Measurements from ENCODE around the gene MBOAT2. TPM values are rescaled to one million over a fixed set of nuclear protein-coding genes. Genes with fewer than 3 reads are reported as not detected.

The MBOAT2 gene
- polyA plus RNA-seq, 3 donors from 2014 or later = 1.6 to 2.2 TPM; not detected in 1

DNA sequence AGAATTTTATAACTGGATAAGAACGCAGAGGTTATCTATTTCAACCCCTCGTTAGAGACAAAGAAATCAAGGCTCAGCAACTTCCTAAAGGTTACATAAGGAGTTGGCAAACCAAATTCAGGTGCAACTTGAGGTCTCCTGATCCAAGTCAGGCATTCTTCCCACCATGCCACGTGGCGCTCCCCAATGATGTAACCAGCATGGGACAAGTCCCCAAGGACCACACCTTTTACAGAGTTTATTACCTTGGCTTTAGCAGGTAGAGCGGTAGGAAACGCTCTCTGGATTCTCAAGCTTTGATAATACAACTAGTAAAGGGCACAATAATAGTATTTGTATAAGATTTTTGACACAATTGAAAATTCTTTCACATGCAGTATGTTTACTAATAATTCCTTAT is 26.7 kb upstream of the MBOAT2 start:
- no peak for DNase-seq
- Mint-ChIP-seq H3K4me3 (no peak overlapping the region), H3K27ac (no peak overlapping the region), H3K27me3 (ENCODE audit: low read depth in 3 of 3) (peaks cover 2 to 16% (median 4%) of the 10 kb centered on the region in 3 donors), H3K4me1 (no peaks in the 10 kb centered on the region), H3K9me3 (no peaks in the 10 kb centered on the region), H3K36me3 (no peaks in the 10 kb centered on the region)

DNA sequence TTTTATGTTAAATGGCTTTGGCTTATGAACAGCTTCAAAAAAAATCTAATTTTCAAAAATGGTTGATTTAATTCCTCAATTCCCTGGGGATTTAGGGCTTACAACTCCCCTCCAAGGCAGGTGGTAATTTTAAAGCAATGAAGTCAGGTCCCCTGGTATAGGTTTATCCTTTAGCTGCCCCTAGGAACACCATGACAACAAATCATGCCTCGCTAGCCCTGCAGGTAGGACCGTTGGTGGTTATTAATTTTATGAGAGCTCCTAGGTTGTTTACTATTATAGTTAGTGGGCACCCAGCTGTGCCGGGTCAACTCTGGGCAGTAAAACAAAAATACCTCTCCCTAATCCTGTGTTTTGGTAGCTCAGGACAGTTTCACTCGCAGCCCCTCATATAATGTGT is 26.2 kb upstream of the MBOAT2 start:
- no peaks in the 10 kb centered on the region for H3K9me3 Mint-ChIP-seq
- no peak overlapping the region for H3K4me3 Mint-ChIP-seq
- H3K27ac Mint-ChIP-seq = no peak overlapping the region
- peaks cover 2 to 15% (median 4%) of the 10 kb centered on the region in 3 donors for H3K27me3 Mint-ChIP-seq (ENCODE audit: low read depth in 3 of 3)
- no peak for DNase-seq
- no peaks in the 10 kb centered on the region for H3K4me1 Mint-ChIP-seq
- no peaks in the 10 kb centered on the region for H3K36me3 Mint-ChIP-seq

DNA sequence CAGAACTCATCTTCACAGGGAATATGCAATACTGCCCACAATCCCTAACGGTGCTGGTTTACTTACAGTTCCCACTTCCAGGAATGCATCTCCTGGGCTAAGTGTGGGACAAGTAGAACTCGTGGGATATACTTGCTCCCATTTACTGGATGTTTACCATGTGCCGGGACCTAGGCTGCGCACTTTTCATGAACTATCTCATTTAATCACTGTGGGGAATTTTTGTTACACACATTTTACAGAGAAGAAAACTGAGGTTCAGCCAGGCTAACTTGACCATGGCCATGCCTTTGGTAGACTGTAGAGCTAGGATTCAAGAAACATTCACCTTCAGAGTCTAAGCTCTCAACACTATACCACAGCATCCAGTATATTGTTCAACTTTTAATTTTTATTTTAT is 24.4 kb upstream of the MBOAT2 start:
- H3K9me3 Mint-ChIP-seq = no peaks in the 10 kb centered on the region
- no peak overlapping the region for H3K4me3 Mint-ChIP-seq
- DNase-seq = no peak
- H3K27ac Mint-ChIP-seq = no peak overlapping the region
- H3K36me3 Mint-ChIP-seq = no peaks in the 10 kb centered on the region
- H3K4me1 Mint-ChIP-seq = no peaks in the 10 kb centered on the region
- H3K27me3 Mint-ChIP-seq (ENCODE audit: low read depth in 3 of 3) = peaks cover 2 to 15% (median 4%) of the 10 kb centered on the region in 3 donors

DNA sequence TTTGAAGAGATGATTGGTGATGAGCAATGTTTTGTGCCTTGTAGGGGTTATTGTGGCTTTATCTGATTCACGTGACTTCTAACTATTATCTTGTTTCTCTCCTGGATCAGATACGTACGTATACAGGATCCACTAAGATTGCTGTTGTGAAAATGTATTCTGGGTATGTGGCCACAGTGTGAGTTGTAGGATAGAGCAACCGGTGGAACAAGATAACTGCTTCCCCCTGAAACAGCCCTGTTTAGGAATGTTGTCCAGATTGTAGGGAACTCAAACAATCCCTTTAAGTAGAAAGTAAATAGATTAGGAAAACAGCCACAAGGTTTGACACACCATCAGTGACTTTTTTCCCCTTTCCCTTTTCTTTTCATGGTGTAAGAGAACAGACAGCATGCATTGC is 22.3 kb upstream of the MBOAT2 start:
- no peaks in the 10 kb centered on the region for H3K36me3 Mint-ChIP-seq
- no peak overlapping the region for H3K27ac Mint-ChIP-seq
- H3K27me3 Mint-ChIP-seq (ENCODE audit: low read depth in 3 of 3) = peaks cover 0 to 11% (median 2%) of the 10 kb centered on the region in 3 donors
- no peaks in the 10 kb centered on the region for H3K4me1 Mint-ChIP-seq
- DNase-seq = no peak
- no peaks in the 10 kb centered on the region for H3K9me3 Mint-ChIP-seq
- H3K4me3 Mint-ChIP-seq = no peak overlapping the region

DNA sequence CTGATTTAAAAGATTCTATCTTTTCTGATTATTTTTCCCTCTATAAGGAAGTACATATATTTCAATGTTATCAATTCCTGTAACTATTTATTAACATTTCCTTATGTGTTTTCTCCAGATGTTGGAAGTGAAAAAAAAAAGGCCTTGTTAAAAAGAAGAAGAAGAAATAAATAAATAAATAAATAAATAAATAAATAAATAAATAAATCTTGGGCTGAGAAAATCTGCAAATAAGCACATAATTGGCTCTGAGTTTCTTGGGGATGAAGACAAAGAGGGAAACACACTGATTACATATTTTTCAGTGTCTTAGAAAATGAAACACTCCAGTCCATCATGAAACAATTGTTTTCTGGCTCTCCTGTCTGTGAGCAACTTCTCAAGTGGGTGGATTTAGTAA is 21.1 kb upstream of the MBOAT2 start:
- H3K36me3 Mint-ChIP-seq = no peaks in the 10 kb centered on the region
- DNase-seq = no peak
- H3K27ac Mint-ChIP-seq = no peak overlapping the region
- H3K9me3 Mint-ChIP-seq = no peaks in the 10 kb centered on the region
- H3K27me3 Mint-ChIP-seq (ENCODE audit: low read depth in 3 of 3) = peaks cover 0 to 8% (median 0%) of the 10 kb centered on the region in 3 donors
- no peak overlapping the region for H3K4me3 Mint-ChIP-seq
- no peaks in the 10 kb centered on the region for H3K4me1 Mint-ChIP-seq

DNA sequence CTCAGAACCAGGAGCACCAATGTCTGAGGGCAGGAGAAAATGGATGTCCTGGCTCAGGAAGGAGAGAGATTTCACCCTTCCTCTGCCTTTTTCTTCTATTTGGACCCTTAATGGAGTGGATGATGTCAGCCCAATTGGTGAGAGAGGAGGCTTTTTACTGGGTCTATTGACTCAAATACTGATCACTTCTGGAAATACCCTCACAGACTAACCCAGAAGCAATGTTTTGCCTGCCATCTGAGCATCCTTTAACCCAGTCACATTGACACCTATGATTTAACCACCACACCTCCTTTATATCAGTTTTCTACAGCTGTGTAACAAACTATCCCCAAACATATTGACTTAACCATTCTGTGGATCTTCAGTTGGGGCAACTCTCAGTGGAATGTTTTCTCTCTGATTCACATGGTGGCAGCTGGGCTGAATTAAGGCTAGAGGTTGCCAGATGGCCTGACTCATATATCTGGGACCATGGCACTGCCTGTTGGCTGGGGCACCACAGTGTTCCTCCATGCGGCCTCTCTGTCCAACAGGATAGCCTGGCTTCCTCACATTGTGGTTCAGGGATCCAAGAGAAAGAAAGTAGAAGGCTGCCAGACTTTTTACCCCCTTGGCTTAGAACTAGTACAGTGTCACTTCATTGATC is 18.2 kb upstream of the MBOAT2 start:
- no peaks in the 10 kb centered on the region for H3K4me1 Mint-ChIP-seq
- no peaks in the 10 kb centered on the region for H3K36me3 Mint-ChIP-seq
- H3K9me3 Mint-ChIP-seq = no peaks in the 10 kb centered on the region
- peaks cover 0 to 6% (median 2%) of the 10 kb centered on the region in 3 donors for H3K27me3 Mint-ChIP-seq (ENCODE audit: low read depth in 3 of 3)
- H3K27ac Mint-ChIP-seq = no peak overlapping the region
- no peak overlapping the region for H3K4me3 Mint-ChIP-seq
- DNase-seq = no peak

DNA sequence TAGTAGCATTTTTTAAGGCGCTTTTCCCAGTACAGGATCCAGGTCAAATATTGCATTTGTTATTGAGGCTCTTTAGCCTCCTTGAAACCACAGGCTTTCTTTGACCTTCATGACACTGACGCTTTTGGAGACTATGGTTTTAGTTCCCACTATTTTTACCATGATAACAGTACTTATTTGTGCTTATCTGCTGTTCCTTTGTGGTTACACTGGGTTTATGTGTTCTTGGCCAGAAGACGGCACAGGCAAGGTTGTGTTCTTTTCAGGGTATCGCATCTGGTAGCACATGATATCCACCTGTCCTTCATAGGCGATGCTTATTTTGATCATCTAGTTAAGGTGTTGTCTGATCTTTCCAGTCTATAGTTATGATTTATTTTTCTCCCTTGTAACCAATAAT is 16.8 kb upstream of the MBOAT2 start:
- H3K27ac Mint-ChIP-seq = no peak overlapping the region
- no peaks in the 10 kb centered on the region for H3K9me3 Mint-ChIP-seq
- no peak for DNase-seq
- H3K4me1 Mint-ChIP-seq = no peaks in the 10 kb centered on the region
- peaks cover 0 to 6% (median 2%) of the 10 kb centered on the region in 3 donors for H3K27me3 Mint-ChIP-seq (ENCODE audit: low read depth in 3 of 3)
- no peaks in the 10 kb centered on the region for H3K36me3 Mint-ChIP-seq
- H3K4me3 Mint-ChIP-seq = no peak overlapping the region

DNA sequence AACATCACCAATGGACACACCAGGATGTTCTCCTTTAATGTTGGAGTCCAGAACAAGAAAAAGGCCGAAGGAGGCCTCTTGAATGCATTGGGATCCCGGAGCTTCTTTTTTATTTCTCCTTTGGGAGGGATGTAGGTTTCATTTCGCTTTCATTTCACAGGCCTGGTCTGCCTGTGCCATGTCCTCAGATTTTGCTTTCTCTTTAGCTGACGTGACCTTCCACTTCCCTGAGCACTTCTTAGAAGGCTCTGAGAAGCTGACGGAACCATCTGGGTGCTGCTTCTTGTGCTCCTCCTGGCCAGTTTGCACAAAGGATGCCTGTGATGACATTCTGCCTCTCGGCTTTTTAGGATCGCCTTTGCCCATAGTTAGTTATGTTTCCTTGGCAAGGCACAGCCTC is 15.1 kb upstream of the MBOAT2 start:
- peaks cover 3 to 11% (median 8%) of the 10 kb centered on the region in 3 donors for H3K27me3 Mint-ChIP-seq (ENCODE audit: low read depth in 3 of 3)
- DNase-seq = no peak
- no peaks in the 10 kb centered on the region for H3K36me3 Mint-ChIP-seq
- H3K27ac Mint-ChIP-seq = no peak overlapping the region
- no peaks in the 10 kb centered on the region for H3K9me3 Mint-ChIP-seq
- H3K4me1 Mint-ChIP-seq = no peaks in the 10 kb centered on the region
- no peak overlapping the region for H3K4me3 Mint-ChIP-seq

DNA sequence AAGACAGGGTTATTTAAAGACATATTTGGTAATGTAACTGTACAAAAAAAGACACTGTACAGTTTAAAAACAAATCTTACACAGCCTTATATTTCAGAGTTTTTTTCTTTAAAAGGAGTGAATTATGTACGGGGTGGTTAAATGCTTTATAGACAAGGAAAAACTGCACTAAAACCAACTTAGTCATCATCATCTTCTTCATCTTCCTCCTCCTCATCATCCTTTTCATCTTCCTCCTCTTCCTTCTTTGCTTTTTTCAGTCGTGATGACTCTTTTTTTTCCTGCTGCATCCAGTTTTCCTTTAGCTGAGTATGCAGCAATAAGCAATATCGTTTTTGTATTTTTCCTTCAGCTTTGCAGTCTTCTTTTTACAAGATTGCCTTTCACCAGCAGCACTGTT is 14.6 kb upstream of the MBOAT2 start:
- DNase-seq = no peak
- H3K9me3 Mint-ChIP-seq = no peaks in the 10 kb centered on the region
- H3K36me3 Mint-ChIP-seq = no peaks in the 10 kb centered on the region
- peaks cover 5 to 11% (median 8%) of the 10 kb centered on the region in 3 donors for H3K27me3 Mint-ChIP-seq (ENCODE audit: low read depth in 3 of 3)
- H3K27ac Mint-ChIP-seq = no peak overlapping the region
- H3K4me3 Mint-ChIP-seq = no peak overlapping the region
- H3K4me1 Mint-ChIP-seq = no peaks in the 10 kb centered on the region

DNA sequence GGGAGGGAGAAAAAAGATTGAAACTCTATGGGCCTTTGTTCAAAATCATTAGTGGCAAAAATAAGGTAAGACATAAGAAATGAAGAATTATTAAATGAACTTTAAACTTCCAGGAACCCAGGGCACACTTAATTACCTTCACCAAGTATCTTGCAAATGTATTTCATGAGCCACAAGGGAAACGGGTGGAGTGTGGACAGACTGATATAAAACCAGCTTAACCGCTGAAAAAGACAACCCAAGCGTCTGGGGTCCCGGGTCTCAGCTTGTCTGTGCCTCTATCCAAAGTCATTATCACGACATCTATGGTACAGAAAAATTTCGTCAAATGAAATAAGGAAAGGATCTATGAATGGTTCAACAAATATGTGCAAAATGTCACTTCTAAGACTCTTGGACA is 13.9 kb upstream of the MBOAT2 start:
- Mint-ChIP-seq H3K9me3 (no peaks in the 10 kb centered on the region), H3K4me1 (no peaks in the 10 kb centered on the region), H3K4me3 (no peak overlapping the region), H3K36me3 (no peaks in the 10 kb centered on the region), H3K27me3 (ENCODE audit: low read depth in 3 of 3) (peaks cover 5 to 8% (median 8%) of the 10 kb centered on the region in 3 donors), H3K27ac (no peak overlapping the region)
- DNase-seq = no peak

DNA sequence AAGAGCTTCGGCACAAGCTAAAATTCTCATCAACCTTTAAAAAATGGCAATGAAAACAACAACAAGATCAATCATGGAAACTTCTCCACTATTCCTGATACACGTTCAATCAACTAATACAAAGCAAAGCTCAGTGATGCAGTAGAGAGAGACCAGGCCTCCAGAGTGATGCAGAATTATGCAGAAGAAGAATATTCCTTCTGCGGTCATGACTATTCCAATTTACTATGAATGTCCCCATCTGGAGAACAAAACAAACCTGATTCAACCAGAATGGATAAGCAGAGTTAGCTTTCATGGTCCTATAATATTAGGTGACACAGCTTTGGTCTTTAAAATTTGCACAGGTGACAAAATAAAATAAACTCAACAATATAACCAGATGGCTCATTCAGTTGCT is 12.5 kb upstream of the MBOAT2 start:
- Mint-ChIP-seq H3K9me3 (no peaks in the 10 kb centered on the region), H3K4me1 (no peaks in the 10 kb centered on the region), H3K27me3 (ENCODE audit: low read depth in 3 of 3) (peaks cover 5 to 8% (median 8%) of the 10 kb centered on the region in 3 donors), H3K4me3 (no peak overlapping the region), H3K27ac (no peak overlapping the region), H3K36me3 (no peaks in the 10 kb centered on the region)
- no peak for DNase-seq

DNA sequence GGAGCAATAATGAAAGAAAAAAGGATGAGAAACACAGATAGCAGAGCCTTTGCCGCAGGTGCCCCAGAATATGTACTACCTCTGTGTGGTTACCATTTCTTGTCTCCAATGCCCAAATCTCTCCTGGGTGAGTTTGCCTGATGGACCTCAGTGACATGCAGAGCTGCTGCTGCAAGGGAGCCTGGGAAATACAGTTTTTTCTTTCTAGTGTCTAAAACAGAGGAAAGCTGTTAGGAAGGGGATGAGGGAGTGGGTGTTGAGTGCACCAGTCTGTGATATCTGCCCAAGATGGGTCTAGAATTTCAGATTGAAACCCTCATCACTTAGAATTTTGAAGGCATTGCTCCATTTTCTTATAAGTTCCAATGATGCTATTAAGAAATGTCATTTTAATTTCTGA is 9.9 kb upstream of the MBOAT2 start:
- no peak for DNase-seq
- no peak overlapping the region for H3K27ac Mint-ChIP-seq
- no peaks in the 10 kb centered on the region for H3K9me3 Mint-ChIP-seq
- peaks cover 5 to 8% (median 8%) of the 10 kb centered on the region in 3 donors for H3K27me3 Mint-ChIP-seq (ENCODE audit: low read depth in 3 of 3)
- no peaks in the 10 kb centered on the region for H3K36me3 Mint-ChIP-seq
- H3K4me1 Mint-ChIP-seq = no peaks in the 10 kb centered on the region
- no peak overlapping the region for H3K4me3 Mint-ChIP-seq

DNA sequence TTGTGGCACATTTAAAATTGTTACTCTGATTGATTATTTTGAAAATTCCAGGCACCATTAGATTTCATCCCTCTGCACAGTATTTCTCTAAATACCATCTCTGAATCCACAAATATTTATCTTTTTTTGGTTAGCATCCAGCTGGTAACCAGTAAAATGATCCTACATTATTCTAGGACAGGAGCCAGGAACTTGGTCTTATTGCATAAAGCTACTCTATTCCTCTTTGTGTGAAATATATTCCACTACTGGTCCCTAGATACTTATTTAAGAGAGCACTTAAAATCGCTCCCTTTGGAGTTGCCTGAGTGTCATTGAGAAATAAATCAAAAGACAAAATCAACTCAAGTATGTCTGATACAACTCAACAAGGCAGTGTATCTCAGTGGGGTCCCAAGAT is 7.4 kb upstream of the MBOAT2 start:
- no peak overlapping the region for H3K4me3 Mint-ChIP-seq
- H3K4me1 Mint-ChIP-seq = no peaks in the 10 kb centered on the region
- H3K36me3 Mint-ChIP-seq = no peaks in the 10 kb centered on the region
- H3K9me3 Mint-ChIP-seq = no peaks in the 10 kb centered on the region
- H3K27me3 Mint-ChIP-seq (ENCODE audit: low read depth in 3 of 3) = peaks cover 5 to 8% (median 6%) of the 10 kb centered on the region in 3 donors
- no peak overlapping the region for H3K27ac Mint-ChIP-seq
- DNase-seq = no peak

DNA sequence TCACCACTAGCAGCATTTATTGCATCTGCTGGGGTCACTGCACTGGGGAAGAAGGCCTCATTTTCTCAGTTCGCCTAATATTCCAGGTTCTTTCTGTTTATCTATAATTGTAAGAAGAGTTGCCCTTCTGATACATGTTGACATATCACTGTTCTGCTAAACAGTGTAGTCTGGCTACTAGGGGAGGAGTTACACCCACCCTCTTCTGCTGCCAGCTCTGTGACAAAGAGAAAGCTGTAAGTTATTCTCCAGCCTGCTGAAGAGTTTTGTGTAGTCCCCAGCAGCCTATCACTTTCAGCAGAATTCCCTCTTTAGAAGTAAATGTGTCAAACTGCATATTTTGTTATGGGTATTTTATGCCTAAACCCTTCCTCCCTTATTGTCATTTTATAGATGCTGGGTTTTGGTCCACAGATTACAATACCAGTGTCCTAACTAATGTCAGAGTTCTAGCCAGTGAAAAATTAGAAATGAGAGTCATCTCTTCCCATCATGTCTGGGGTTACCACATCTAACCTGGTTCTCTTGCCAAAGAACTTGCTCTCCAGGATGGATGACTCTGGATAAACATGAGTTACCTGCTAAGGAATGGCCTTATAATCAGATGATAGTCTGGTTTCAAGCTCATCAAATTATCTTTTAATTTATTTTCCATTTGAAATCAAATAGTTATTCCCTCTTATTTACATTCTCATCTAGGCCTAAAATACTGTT is 5.6 kb upstream of the MBOAT2 start:
- H3K4me1 Mint-ChIP-seq = peaks cover 5 to 7% of the 10 kb centered on the region in 2 donors
- H3K27ac Mint-ChIP-seq = no peak overlapping the region
- peaks cover 2 to 8% (median 6%) of the 10 kb centered on the region in 3 donors for H3K27me3 Mint-ChIP-seq (ENCODE audit: low read depth in 3 of 3)
- no peak for DNase-seq
- H3K9me3 Mint-ChIP-seq = no peaks in the 10 kb centered on the region
- H3K36me3 Mint-ChIP-seq = no peaks in the 10 kb centered on the region
- no peak overlapping the region for H3K4me3 Mint-ChIP-seq

DNA sequence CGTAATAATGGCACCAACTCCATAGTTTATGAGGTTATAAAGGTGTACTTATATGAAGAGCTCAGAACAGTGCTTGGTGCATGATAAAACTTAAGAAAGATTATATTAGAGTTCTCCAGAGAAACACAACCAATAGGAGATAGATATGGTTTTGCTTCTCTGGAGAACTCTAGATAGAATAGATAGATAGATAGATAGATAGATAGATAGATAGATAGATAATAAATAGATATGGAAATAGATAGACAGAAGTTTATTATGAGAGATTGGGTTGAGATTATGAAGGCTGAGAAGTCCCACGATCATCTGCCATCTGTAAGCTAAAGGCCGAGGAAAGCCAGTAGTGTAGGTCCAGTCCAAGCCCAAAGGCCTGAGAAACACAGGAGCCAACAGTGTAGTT is 2.9 kb upstream of the MBOAT2 start:
- Mint-ChIP-seq H3K36me3 (no peaks in the 10 kb centered on the region), H3K4me1 (peaks cover 9 to 18% of the 10 kb centered on the region in 2 donors), H3K9me3 (no peaks in the 10 kb centered on the region), H3K27ac (no peak overlapping the region), H3K4me3 (no peak overlapping the region), H3K27me3 (ENCODE audit: low read depth in 3 of 3) (peaks cover 3 to 10% (median 4%) of the 10 kb centered on the region in 3 donors)
- DNase-seq = no peak

All from immature natural killer cell (primary cell).